Measurements from ENCODE around the gene ELF1. TPM values are rescaled to one million over a fixed set of nuclear protein-coding genes. Genes with fewer than 3 reads are reported as not detected.
"Not testable (repeated sequence)": the region's sequence is repeated elsewhere in the genome, so short reads cannot be mapped to it uniquely, and the experiment has no call there.

The ELF1 gene
- polyA plus RNA-seq, 1 experiment, result 46.8 TPM

DNA sequence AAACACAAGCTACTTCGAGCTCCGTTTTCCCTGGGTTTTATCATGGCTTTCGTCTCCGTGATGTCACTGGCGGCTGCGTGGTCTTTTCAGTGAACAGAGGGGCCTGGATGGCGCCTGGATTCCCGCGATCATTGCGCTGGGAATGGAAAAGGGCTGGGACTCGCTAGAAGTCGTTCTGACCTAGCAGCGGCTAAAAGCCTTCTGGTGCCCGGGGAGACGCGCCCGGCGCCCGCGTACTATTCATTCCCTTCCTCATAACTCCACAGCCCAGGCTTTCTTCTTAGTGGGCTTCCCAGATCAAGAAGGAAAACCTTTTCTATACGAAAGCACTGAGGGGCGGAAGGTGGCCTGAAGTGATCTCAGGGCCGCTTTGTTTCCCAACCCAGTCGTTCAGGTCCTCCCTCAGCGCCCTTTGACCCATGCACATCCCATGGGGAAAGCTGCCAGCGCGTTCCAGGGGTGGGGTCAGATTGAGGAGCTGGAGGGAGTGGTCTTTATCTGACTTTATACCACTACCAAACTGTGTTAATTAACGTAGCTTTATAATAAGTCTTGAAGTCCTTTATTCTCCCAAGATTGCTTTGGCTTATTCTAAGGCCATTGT is 96.6 kb downstream of the ELF1 start:
- ChIA-PET POLR2A (interaction anchor here (1.9 kb wide), 1 partner anchor 139 kb away, joined by 5 read pairs; the partner anchor contains the start of gene WBP4), CTCF (interaction anchor here (0.9 to 2.2 kb wide), 3 partner anchors 56 to 146 kb away, joined by 3 to 7 read pairs (median 7); partner anchors contain the start of gene SLC25A15)
- H3K27me3 ChIP-seq (ENCODE audit: control insufficient read depth, insufficient read depth, low read length), result no peaks in the 10 kb centered on the region
- peaks cover 4% of the 10 kb centered on the region; the same call in 1 of the 2 replicates for H3K9me3 ChIP-seq (ENCODE audit: control insufficient read depth, insufficient read depth, low read length)
- H3K4me3 ChIP-seq (ENCODE audit: low read depth, low read length), result no peak overlapping the region
- TF ChIP-seq CTCF (IDR thresholded peaks at IDR 0.05; ENCODE audit: low read depth, low read length), result no peak
- no peak overlapping the region for H3K27ac ChIP-seq (ENCODE audit: low read depth, low read length)
- DNase-seq (ENCODE audit: low read depth, low spot score), result no peak

- H3K27me3 ChIP-seq (ENCODE audit: control insufficient read depth, insufficient read depth, low read length), result no peaks in the 10 kb centered on the region
- ChIA-PET POLR2A (interaction anchor here (0.6 to 1.9 kb wide), 3 partner anchors 12 to 140 kb away, joined by 3 to 5 read pairs (median 3); partner anchors contain the start of gene WBP4), CTCF (interaction anchor here (1.1 to 2.2 kb wide), 6 partner anchors 72 to 144 kb away, joined by 3 to 7 read pairs (median 5); partner anchors contain the start of gene SLC25A15)
- H3K27ac ChIP-seq (ENCODE audit: low read depth, low read length), result peak overlapping the region; percentile 91
- no peak for TF ChIP-seq CTCF (IDR thresholded peaks at IDR 0.05; ENCODE audit: low read depth, low read length)
- DNase-seq (ENCODE audit: low read depth, low spot score), result peak; percentile 8
- H3K4me3 ChIP-seq (ENCODE audit: low read depth, low read length), result peak overlapping the region; percentile 75
- peaks cover 4% of the 10 kb centered on the region; the same call in 1 of the 2 replicates for H3K9me3 ChIP-seq (ENCODE audit: control insufficient read depth, insufficient read depth, low read length)
Observed at GRCh38 chr13:40920826-40921225, 98.3 kb downstream of the ELF1 start.

DNA sequence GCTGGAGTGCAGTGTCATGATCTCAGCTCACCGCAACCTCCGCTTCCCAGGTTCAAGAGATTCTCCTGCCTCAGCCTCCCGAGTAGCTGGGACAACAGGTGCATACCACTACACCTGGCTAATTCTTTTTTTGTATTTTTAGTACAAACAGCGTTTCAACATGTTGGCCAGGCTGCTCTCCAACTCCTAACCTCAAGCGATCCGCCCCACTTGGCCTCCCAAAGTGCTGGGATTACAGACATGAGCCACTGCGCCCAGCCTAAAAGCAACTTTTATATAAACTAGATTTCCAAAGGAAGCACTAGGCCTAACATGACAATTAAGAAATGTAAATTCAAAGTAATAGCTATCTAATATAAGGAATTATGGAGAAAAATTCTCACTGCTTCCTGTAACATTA is 99.2 kb downstream of the ELF1 start:
- H3K27me3 ChIP-seq (ENCODE audit: control insufficient read depth, insufficient read depth, low read length); POLR2A ChIA-PET; H3K4me3 ChIP-seq (ENCODE audit: low read depth, low read length); DNase-seq (ENCODE audit: low read depth, low spot score); H3K9me3 ChIP-seq (ENCODE audit: control insufficient read depth, insufficient read depth, low read length); H3K27ac ChIP-seq (ENCODE audit: low read depth, low read length): not testable (repeated sequence)
- CTCF ChIA-PET, result interaction anchor here (1.1 to 1.8 kb wide), 2 partner anchors 105 to 134 kb away, joined by 4 to 6 read pairs; no protein-coding TSS in a partner anchor

DNA sequence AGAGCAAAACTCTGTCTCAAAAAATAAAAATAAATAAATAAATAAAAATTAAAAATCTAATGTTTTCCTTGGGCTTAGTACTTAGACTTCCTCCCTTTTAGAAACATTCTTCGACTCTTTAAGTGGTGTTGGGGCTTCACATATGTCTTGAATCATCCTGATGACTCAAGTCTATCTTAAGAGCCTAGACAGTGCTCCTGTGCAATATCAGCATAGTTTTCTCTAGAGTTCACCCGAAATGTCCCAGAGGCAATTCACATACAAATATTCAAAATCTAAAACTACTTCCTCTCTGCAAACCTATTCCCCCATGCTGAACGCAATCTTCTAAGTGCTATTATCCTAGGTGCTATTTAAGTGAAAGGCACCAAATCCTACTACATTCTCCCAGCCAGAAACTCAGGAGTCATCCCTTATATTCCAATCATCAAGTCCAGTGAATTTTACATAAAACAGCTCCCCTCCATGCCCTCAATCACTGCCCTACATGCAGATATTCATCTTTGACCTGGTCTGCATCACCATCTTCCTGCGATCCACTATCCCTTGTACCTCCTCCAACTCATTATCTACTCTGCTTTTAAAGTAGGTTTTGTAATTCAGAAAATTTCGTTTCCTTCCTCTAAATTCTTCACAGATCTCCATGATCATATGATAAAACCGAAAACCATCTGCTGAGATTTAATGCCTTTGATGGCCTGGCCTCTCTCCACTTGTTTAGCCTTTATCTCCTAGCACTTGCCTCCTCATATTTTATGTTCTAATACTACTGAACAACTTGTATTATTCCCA is 102.7 kb downstream of the ELF1 start:
- no peak overlapping the region for H3K27ac ChIP-seq (ENCODE audit: low read depth, low read length)
- H3K27me3 ChIP-seq (ENCODE audit: control insufficient read depth, insufficient read depth, low read length), result no peaks in the 10 kb centered on the region
- no peak for TF ChIP-seq CTCF (IDR thresholded peaks at IDR 0.05; ENCODE audit: low read depth, low read length)
- POLR2A ChIA-PET, result no interaction called here
- H3K9me3 ChIP-seq (ENCODE audit: control insufficient read depth, insufficient read depth, low read length), result no peaks in the 10 kb centered on the region; the same call in 1 of the 2 replicates
- CTCF ChIA-PET, result no interaction called here
- DNase-seq (ENCODE audit: low read depth, low spot score), result no peak
- H3K4me3 ChIP-seq (ENCODE audit: low read depth, low read length), result no peak overlapping the region

DNA sequence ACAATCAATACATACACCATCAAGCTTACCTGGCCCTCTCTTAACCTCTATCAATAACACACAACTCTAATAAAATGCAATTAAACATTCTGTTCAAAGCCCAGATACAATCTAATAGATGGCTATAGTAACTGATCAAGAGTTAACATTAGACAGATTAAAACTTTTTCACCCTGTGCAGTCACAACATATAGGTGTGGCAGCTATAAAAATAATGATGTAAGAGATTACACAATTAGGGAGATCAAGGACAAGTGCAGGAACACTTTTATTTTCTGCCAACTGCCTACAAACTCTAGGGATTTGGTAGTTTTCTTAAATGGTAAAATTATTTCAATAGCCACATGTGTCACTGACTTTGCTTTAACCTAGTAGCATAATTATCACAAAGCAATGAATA is 104.3 kb downstream of the ELF1 start:
- H3K27me3 ChIP-seq (ENCODE audit: control insufficient read depth, insufficient read depth, low read length); H3K27ac ChIP-seq (ENCODE audit: low read depth, low read length); H3K9me3 ChIP-seq (ENCODE audit: control insufficient read depth, insufficient read depth, low read length); DNase-seq (ENCODE audit: low read depth, low spot score); H3K4me3 ChIP-seq (ENCODE audit: low read depth, low read length); POLR2A ChIA-PET; CTCF ChIA-PET: not testable (repeated sequence)

DNA sequence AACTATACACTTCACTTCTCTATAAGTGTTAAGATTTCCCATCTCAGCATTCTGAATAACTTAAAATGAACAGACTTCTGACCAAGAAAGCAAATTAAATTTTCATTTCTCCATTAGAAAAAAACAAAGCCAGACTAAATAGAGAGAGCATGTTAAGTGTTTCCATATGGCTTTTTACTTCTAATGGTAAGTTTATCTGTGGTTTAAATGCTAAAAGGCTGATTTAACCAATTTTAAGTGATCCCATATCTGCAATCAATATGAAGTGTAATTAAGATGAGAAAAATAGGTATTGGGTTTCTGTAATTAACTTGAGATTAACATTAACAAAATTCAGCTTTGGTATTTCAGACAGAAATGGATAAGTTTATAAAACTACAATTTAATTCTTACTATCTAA is 107.8 kb downstream of the ELF1 start:
- H3K4me3 ChIP-seq (ENCODE audit: low read depth, low read length), result no peak overlapping the region
- ChIA-PET CTCF (no interaction called here), POLR2A (no interaction called here)
- no peak for TF ChIP-seq CTCF (IDR thresholded peaks at IDR 0.05; ENCODE audit: low read depth, low read length)
- no peak overlapping the region for H3K27ac ChIP-seq (ENCODE audit: low read depth, low read length)
- H3K27me3 ChIP-seq (ENCODE audit: control insufficient read depth, insufficient read depth, low read length), result no peaks in the 10 kb centered on the region
- DNase-seq (ENCODE audit: low read depth, low spot score), result no peak
- no peaks in the 10 kb centered on the region for H3K9me3 ChIP-seq (ENCODE audit: control insufficient read depth, insufficient read depth, low read length)
